ENCODE results near the gene MYL7. TPM values are rescaled to one million over a fixed set of nuclear protein-coding genes. Genes with fewer than 3 reads are reported as not detected.
"Not testable (repeated sequence)": the region's sequence is repeated elsewhere in the genome, so short reads cannot be mapped to it uniquely, and the experiment has no call there.

Gene MYL7
- total RNA-seq, 2 experiments from 2014 or later: not detected

- Histone ChIP-seq H3K27ac (ENCODE audit: low read depth, low read length, poor library complexity, severe bottlenecking) (no peak overlapping the region), H3K36me3 (ENCODE audit: insufficient read depth, low read length) (no peaks in the 10 kb centered on the region), H2AFZ (ENCODE audit: low read length) (no peak overlapping the region), H3K4me1 (ENCODE audit: insufficient read depth, low read length, poor library complexity, severe bottlenecking) (no peaks in the 10 kb centered on the region), H3K4me3 (ENCODE audit: low read depth, low read length, poor library complexity, severe bottlenecking) (no peak overlapping the region), H3K9me3 (ENCODE audit: low read length) (no peaks in the 10 kb centered on the region), H3K9me2 (ENCODE audit: insufficient read depth, low read length) (no peaks in the 10 kb centered on the region), H4K20me1 (ENCODE audit: insufficient read depth, low read length) (no peaks in the 10 kb centered on the region), H3K4me2 (ENCODE audit: low read length) (no peak overlapping the region), H3K79me2 (ENCODE audit: insufficient read depth, low read depth, low read length) (no peaks in the 10 kb centered on the region)
- ChIA-PET POLR2A (no interaction called here), CTCF (ENCODE audit: unreplicated experiment) (no interaction called here)
- TF ChIP-seq EZH2phosphoT487 (IDR thresholded peaks at IDR 0.05; ENCODE audit: borderline replicate concordance, low read depth, low read length) (no peak), CTCF (conservative IDR thresholded peaks at IDR 0.05; ENCODE audit: low read length) (no peak)
- BruUV-seq (replicated peaks): no TSS peak
- no peak for DNase-seq (ENCODE audit: low spot score)
- intact Hi-C loops (cut with micrococcal nuclease; ENCODE audit: unreplicated experiment): no loop called here
Measured at GRCh38 chr7:44173911-44174693, 33.0 kb upstream of the MYL7 start.

- Histone ChIP-seq H3K4me2 (ENCODE audit: low read length) (no peak overlapping the region), H3K9me3 (ENCODE audit: low read length) (no peaks in the 10 kb centered on the region), H3K4me1 (ENCODE audit: insufficient read depth, low read length, poor library complexity, severe bottlenecking) (peaks cover 5% of the 10 kb centered on the region), H3K4me3 (ENCODE audit: low read depth, low read length, poor library complexity, severe bottlenecking) (no peak overlapping the region), H4K20me1 (ENCODE audit: insufficient read depth, low read length) (no peaks in the 10 kb centered on the region), H3K79me2 (ENCODE audit: insufficient read depth, low read depth, low read length) (no peaks in the 10 kb centered on the region), H3K9me2 (ENCODE audit: insufficient read depth, low read length) (no peaks in the 10 kb centered on the region), H3K27ac (ENCODE audit: low read depth, low read length, poor library complexity, severe bottlenecking) (no peak overlapping the region), H2AFZ (ENCODE audit: low read length) (no peak overlapping the region), H3K36me3 (ENCODE audit: insufficient read depth, low read length) (no peaks in the 10 kb centered on the region)
- TF ChIP-seq EZH2phosphoT487 (IDR thresholded peaks at IDR 0.05; ENCODE audit: borderline replicate concordance, low read depth, low read length): no peak
- no peak for TF ChIP-seq CTCF (conservative IDR thresholded peaks at IDR 0.05; ENCODE audit: low read length)
- no peak for DNase-seq (ENCODE audit: low spot score)
- ChIA-PET CTCF (ENCODE audit: unreplicated experiment) (no interaction called here), POLR2A (interaction anchor here (0.8 to 1.0 kb wide), 2 partner anchors 75 to 265 kb away, joined by 3 read pairs; no protein-coding TSS in a partner anchor)
- no TSS peak for BruUV-seq (replicated peaks)
- intact Hi-C loops (cut with micrococcal nuclease; ENCODE audit: unreplicated experiment): no loop called here
Measured at GRCh38 chr7:44172803-44173424, 31.8 kb upstream of the MYL7 start.

- Histone ChIP-seq H3K9me2 (ENCODE audit: insufficient read depth, low read length) (no peaks in the 10 kb centered on the region), H3K4me1 (ENCODE audit: insufficient read depth, low read length, poor library complexity, severe bottlenecking) (peaks cover 9% of the 10 kb centered on the region), H3K36me3 (ENCODE audit: insufficient read depth, low read length) (no peaks in the 10 kb centered on the region), H3K9me3 (ENCODE audit: low read length) (no peaks in the 10 kb centered on the region), H2AFZ (ENCODE audit: low read length) (no peak overlapping the region), H4K20me1 (ENCODE audit: insufficient read depth, low read length) (no peaks in the 10 kb centered on the region), H3K27ac (ENCODE audit: low read depth, low read length, poor library complexity, severe bottlenecking) (no peak overlapping the region), H3K4me2 (ENCODE audit: low read length) (no peak overlapping the region), H3K4me3 (ENCODE audit: low read depth, low read length, poor library complexity, severe bottlenecking) (no peak overlapping the region), H3K79me2 (ENCODE audit: insufficient read depth, low read depth, low read length) (no peaks in the 10 kb centered on the region)
- no TSS peak for BruUV-seq (replicated peaks)
- POLR2A ChIA-PET: no interaction called here
- CTCF ChIA-PET (ENCODE audit: unreplicated experiment): no interaction called here
- TF ChIP-seq EZH2phosphoT487 (IDR thresholded peaks at IDR 0.05; ENCODE audit: borderline replicate concordance, low read depth, low read length) (no peak), CTCF (conservative IDR thresholded peaks at IDR 0.05; ENCODE audit: low read length) (no peak)
- no peak for DNase-seq (ENCODE audit: low spot score)
- intact Hi-C loops (cut with micrococcal nuclease; ENCODE audit: unreplicated experiment): no loop called here
Measured at GRCh38 chr7:44172352-44172751, 31.2 kb upstream of the MYL7 start.

GRCh38 chr7:44171901-44172300, 30.8 kb upstream of the MYL7 start:
- DNase-seq (ENCODE audit: low spot score); H3K27ac ChIP-seq (ENCODE audit: low read depth, low read length, poor library complexity, severe bottlenecking); H3K4me3 ChIP-seq (ENCODE audit: low read depth, low read length, poor library complexity, severe bottlenecking); H3K36me3 ChIP-seq (ENCODE audit: insufficient read depth, low read length); intact Hi-C loops (cut with micrococcal nuclease; ENCODE audit: unreplicated experiment); H2AFZ ChIP-seq (ENCODE audit: low read length); H3K4me1 ChIP-seq (ENCODE audit: insufficient read depth, low read length, poor library complexity, severe bottlenecking); BruUV-seq (replicated peaks); H3K79me2 ChIP-seq (ENCODE audit: insufficient read depth, low read depth, low read length); H4K20me1 ChIP-seq (ENCODE audit: insufficient read depth, low read length); H3K9me2 ChIP-seq (ENCODE audit: insufficient read depth, low read length); H3K9me3 ChIP-seq (ENCODE audit: low read length); POLR2A ChIA-PET; H3K4me2 ChIP-seq (ENCODE audit: low read length); CTCF ChIA-PET (ENCODE audit: unreplicated experiment): not testable (repeated sequence)
